ENCODE results near the gene TIMM13.

DNA sequence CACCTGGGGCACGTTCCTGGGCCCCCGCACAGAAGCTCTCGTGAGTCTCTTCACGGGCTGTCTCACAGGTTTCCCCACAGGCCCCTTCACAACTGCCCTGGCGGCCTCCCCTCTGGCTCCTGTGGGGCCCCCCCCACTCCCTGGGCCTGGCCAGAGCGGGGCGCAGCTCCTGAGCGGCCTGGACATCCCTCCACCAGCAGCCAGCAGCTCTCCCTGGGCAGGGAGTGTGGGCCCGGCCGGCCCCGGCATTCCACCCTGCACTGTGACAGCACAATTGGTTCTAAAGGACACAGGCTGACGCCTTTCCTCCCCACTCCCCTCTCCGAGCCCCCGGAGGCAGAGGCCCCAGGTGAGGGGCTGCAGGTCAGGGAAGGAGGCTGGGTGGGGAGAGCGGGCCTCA lies 9.5 kb upstream of the TIMM13 start:
- TF ChIP-seq, protein P1, sequence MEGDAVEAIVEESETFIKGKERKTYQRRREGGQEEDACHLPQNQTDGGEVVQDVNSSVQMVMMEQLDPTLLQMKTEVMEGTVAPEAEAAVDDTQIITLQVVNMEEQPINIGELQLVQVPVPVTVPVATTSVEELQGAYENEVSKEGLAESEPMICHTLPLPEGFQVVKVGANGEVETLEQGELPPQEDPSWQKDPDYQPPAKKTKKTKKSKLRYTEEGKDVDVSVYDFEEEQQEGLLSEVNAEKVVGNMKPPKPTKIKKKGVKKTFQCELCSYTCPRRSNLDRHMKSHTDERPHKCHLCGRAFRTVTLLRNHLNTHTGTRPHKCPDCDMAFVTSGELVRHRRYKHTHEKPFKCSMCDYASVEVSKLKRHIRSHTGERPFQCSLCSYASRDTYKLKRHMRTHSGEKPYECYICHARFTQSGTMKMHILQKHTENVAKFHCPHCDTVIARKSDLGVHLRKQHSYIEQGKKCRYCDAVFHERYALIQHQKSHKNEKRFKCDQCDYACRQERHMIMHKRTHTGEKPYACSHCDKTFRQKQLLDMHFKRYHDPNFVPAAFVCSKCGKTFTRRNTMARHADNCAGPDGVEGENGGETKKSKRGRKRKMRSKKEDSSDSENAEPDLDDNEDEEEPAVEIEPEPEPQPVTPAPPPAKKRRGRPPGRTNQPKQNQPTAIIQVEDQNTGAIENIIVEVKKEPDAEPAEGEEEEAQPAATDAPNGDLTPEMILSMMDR (IDR thresholded peaks at IDR 0.05; ENCODE audit: poor library complexity), result no peak
- TF ChIP-seq EZH2 (IDR thresholded peaks at IDR 0.05; ENCODE audit: borderline replicate concordance) (no peak), EZH2phosphoT487 (IDR thresholded peaks at IDR 0.05; ENCODE audit: low read depth, severe bottlenecking, unreplicated experiment) (no peak)

Data from hepatocyte (in vitro differentiated cells).